Spinal cord (tissue), 10 donors: ENCODE measurements around the gene TLE3. TPM values are rescaled to one million over a fixed set of nuclear protein-coding genes. Genes with fewer than 3 reads are reported as not detected.

Experiments
- DNase-seq, 6 donors: peaks; one replicate each; pipeline versions ENCODE4 v3.0.0 to v3.0.0-alpha.2; 2013 to 2015; ENCODE audit warnings: low spot score in 6 of 6, low read depth in 4 of 6
- H3K27ac ChIP-seq: one replicate; pipeline ENCODE4 v1.5.1; 2013; ENCODE audit warnings: low read depth, low read length, control low read depth
- H3K27me3 ChIP-seq: one replicate; pipeline ENCODE4 v1.6.1; 2013; ENCODE audit warnings: low read length; ENCODE audit not compliant: control insufficient read depth, insufficient read depth
- H3K36me3 ChIP-seq: one replicate; pipeline ENCODE4 v1.6.1; 2013; ENCODE audit warnings: low read length; ENCODE audit not compliant: control insufficient read depth, insufficient read depth
- H3K4me1 ChIP-seq: one replicate; pipeline ENCODE4 v1.6.1; 2013; ENCODE audit warnings: low read length; ENCODE audit not compliant: control insufficient read depth, insufficient read depth
- H3K4me3 ChIP-seq: one replicate; pipeline ENCODE4 v1.5.1; 2013; ENCODE audit warnings: low read depth, low read length, control low read depth
- H3K9me3 ChIP-seq: one replicate; pipeline ENCODE4 v1.6.1; 2013; ENCODE audit warnings: low read length; ENCODE audit not compliant: control insufficient read depth, insufficient read depth
- WGBS: methylation state at CpG from one replicate; pipeline ENCODE4 v1.1.5; 2013; ENCODE audit warnings: missing lambda C conversion rate; ENCODE audit not compliant: insufficient coverage; 5-methylcytosine and 5-hydroxymethylcytosine counted together
- polyA plus RNA-seq, 2 donors: library from polyadenylated mRNA; unstranded; fragments of 120-200 nt; gene quantifications; one replicate each; pipeline ENCODE4 v1.2.1, GENCODE V29; 2013; ENCODE audit not compliant: insufficient read length in 2 of 2
- total RNA-seq, 2 donors: library from RNA; depleted of rRNA in 1 of 2; stranded (reverse); fragments of 120-200 nt in 1 of 2; fragments of >200 nt in 1 of 2; gene quantifications; one replicate each; pipeline versions ENCODE4 v1.2.3 to v1.2.4, GENCODE V29; 2013 to 2014
- donor health status: healthy.

Gene TLE3
- total and polyA plus RNA-seq, 4 donors, result 24.7 to 48.7 (median 38.2) TPM

- peaks cover 4% of the 10 kb centered on the region for H3K27me3 ChIP-seq
- H3K27ac ChIP-seq, result no peak overlapping the region
- no peak overlapping the region for H3K4me3 ChIP-seq
- H3K36me3 ChIP-seq, result peaks cover 2% of the 10 kb centered on the region
- H3K9me3 ChIP-seq, result no peaks in the 10 kb centered on the region
- peaks cover 33% of the 10 kb centered on the region for H3K4me1 ChIP-seq
- 0% methylated on average over 5 of the region's 12 CpGs for WGBS
- peak in 3 of 6 donors; percentile 81 to 96 (median 96) for DNase-seq
Measured at GRCh38 chr15:70101459-70102113, 3.9 kb upstream of the TLE3 start.

DNA sequence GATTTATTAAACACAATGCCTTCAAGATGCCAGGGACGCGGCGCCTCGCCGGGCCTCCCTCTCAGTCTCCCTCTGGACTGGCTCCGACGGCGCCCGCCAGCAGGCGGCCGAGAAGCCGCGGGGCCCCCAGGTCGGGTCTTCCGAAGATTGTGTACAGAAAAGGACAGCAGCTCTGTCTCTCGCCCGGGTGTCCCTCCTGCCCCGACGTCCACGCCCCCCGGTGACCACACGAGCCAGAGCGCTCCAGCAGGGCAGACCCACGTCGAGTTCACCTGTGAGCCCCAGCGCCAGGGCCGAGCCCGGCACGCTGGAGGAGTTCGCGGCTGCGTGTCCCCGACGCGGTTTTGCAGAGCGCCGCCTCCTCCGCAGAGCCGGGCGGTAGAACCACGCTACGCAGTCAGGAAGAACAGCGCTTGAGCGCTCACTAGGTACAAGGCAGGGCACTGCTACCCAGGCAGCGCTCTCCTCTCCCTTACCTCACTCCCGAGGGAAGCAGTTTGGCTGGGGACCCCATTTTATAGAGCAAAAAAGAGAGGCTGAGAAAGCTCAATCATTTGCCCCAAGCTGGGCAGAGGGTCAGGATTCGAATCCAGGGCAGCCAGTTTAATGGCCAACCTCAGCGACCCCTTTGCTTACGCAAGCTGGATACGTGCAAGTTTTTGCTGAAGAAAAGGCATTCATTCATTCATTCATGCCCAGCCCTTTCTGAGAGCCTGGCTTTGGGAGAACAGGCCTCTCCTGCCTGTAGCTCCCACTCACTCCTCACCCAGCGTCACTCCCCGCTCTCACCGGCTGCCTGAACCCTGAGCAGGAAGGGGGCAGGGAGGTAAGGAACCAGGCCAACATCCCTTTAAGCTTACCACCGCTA lies 3.0 kb upstream of the TLE3 start:
- H3K4me1 ChIP-seq, result peaks cover 39% of the 10 kb centered on the region
- H3K27me3 ChIP-seq, result peaks cover 4% of the 10 kb centered on the region
- 1% methylated on average over 52 of the region's 54 CpGs for WGBS
- peaks cover 2% of the 10 kb centered on the region for H3K36me3 ChIP-seq
- no peak overlapping the region for H3K4me3 ChIP-seq
- peak overlapping the region; percentile 57 for H3K27ac ChIP-seq
- DNase-seq, result peak in 2 of 6 donors; percentile 58 to 67
- H3K9me3 ChIP-seq, result no peaks in the 10 kb centered on the region

DNA sequence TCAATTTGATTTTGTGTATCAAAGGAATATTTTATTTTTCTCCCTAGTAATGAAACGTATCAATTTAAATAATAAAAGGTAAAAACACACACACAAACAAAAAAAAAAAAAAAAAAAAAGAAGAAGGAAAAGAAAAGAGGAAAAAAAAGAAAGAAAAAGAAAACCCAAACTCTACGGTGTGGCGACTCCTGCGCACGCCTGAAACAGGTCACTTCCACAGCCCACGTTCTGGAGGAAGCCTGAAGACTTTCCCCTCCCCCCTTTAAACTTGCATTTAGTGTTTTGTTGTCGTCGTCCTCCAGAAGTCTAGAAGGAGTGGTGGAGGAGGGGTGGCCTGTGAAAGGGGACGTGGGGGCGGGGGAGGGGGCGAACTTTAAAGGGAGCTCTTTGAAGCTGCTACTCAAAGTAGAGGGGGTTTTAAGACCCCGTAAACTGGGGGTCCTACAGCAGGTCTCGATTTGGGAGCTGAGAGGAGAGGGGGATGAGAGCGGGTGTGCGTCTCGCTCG lies 2.3 kb upstream of the TLE3 start:
- WGBS, result 0% methylated on average over 9 of the region's 17 CpGs
- H3K9me3 ChIP-seq, result no peaks in the 10 kb centered on the region
- H3K27me3 ChIP-seq, result peaks cover 4% of the 10 kb centered on the region
- no peak overlapping the region for H3K27ac ChIP-seq
- H3K4me3 ChIP-seq, result no peak overlapping the region
- peaks cover 2% of the 10 kb centered on the region for H3K36me3 ChIP-seq
- H3K4me1 ChIP-seq, result peaks cover 46% of the 10 kb centered on the region
- DNase-seq, result peak in 1 of 6 donors; percentile 63

DNA sequence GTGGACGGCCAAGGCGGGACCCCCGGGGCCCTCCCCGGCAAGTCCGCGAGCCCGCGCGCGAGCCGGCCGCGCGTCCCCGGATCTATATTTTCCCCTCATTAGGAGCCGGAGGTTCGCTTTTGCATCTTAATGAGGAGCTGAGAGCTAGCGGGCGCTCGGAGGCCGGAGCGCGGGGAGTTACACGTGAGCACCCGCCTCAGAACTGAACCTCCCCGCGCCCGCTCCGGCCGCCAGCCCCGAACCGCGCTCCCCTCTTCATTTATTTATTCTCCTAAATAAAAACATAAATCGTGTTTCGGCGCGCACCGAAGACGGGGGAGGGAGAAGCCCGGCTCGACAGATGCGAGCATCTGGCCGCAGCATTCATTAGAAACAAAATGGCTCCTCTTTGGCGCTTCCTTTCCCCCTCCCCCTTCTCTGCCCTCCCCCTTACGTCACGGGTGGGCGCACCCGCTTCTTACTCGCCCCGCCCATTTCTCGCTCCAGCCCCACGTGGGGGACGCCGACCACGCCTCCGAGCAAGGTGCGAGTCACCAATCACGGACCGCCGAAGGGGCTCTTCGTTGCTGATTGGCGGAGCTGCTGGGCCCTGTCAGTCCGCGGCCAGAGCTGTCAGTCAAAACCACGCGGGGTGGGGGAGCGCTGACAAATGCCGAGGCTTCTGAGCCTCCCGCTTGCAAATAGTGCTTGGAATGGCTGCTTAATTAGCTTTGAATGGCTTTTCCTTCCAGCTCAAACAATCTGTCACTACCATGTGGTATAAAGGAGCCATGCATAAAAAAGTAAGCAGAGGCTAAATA lies 1.6 kb upstream of the TLE3 start:
- no peaks in the 10 kb centered on the region for H3K9me3 ChIP-seq
- H3K4me3 ChIP-seq, result peak overlapping the region; percentile 87
- DNase-seq, result peak; percentile 98 to 100 (median 100)
- peaks cover 50% of the 10 kb centered on the region for H3K4me1 ChIP-seq
- H3K27me3 ChIP-seq, result peaks cover 4% of the 10 kb centered on the region
- WGBS, result 0% methylated on average over 69 of the region's 69 CpGs
- peak overlapping the region; percentile 94 for H3K27ac ChIP-seq
- peaks cover 2% of the 10 kb centered on the region for H3K36me3 ChIP-seq

GRCh38 chr15:70098461-70099166 lies 897 bp upstream of the TLE3 start:
- peaks cover 52% of the 10 kb centered on the region for H3K4me1 ChIP-seq
- peak overlapping the region; percentile 87 for H3K4me3 ChIP-seq
- H3K27ac ChIP-seq, result peak overlapping the region; percentile 94
- DNase-seq, result peak in 2 of 6 donors; percentile 83 to 84
- H3K27me3 ChIP-seq, result peaks cover 4% of the 10 kb centered on the region
- WGBS, result under 1% methylated on average over 60 of the region's 60 CpGs
- H3K36me3 ChIP-seq, result peaks cover 2% of the 10 kb centered on the region
- no peaks in the 10 kb centered on the region for H3K9me3 ChIP-seq

DNA sequence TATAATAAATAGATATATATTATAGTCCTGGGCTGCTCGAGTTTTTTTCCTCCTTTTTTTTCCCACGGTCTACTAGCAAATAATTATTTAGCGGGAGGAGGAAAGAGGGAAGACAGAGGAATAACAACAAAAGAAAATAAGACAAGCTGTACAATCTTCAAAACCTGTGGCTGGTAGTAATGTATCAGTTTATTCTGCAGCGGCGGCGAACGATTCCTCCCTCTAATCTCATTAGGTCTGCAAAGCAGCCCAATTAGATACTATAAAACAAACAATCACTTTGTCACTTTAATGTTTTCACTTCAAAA lies 390 bp upstream of the TLE3 start:
- Histone ChIP-seq H3K9me3 (no peaks in the 10 kb centered on the region), H3K4me3 (peak overlapping the region; percentile 87), H3K27ac (peak overlapping the region; percentile 94), H3K27me3 (peaks cover 4% of the 10 kb centered on the region), H3K36me3 (peaks cover 3% of the 10 kb centered on the region), H3K4me1 (peaks cover 57% of the 10 kb centered on the region)
- no peak for DNase-seq
- WGBS, result no CpG with 5 or more reads among the region's 7 CpGs

DNA sequence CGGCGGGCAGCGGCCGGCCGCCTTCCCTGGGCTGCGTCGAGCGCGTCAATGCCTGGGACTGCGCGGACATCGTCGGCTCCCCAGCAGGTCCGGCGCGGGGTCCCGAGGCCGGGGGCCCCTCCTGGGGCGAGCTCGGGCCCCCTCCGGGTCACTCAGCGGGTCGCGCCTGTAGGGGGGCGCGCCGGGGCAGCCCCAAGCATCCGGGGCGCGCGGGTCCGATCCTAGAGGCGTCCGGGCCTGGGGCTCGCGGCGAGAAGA lies 725 bp downstream of the TLE3 start:
- no peaks in the 10 kb centered on the region for H3K9me3 ChIP-seq
- peaks cover 13% of the 10 kb centered on the region for H3K36me3 ChIP-seq
- under 1% methylated on average over 37 of the region's 37 CpGs for WGBS
- no peak for DNase-seq
- H3K4me3 ChIP-seq, result peak overlapping the region; percentile 87
- peaks cover 68% of the 10 kb centered on the region for H3K4me1 ChIP-seq
- H3K27ac ChIP-seq, result peak overlapping the region; percentile 95
- no peaks in the 10 kb centered on the region for H3K27me3 ChIP-seq

- Histone ChIP-seq H3K4me3 (peak overlapping the region; percentile 87), H3K36me3 (peaks cover 16% of the 10 kb centered on the region), H3K4me1 (peaks cover 67% of the 10 kb centered on the region), H3K27me3 (no peaks in the 10 kb centered on the region), H3K27ac (peak overlapping the region; percentile 64), H3K9me3 (no peaks in the 10 kb centered on the region)
- 0% methylated on average over 59 of the region's 75 CpGs for WGBS
- peak in 2 of 6 donors; percentile 77 to 80 for DNase-seq
Measured at GRCh38 chr15:70096215-70097062, 1.3 kb downstream of the TLE3 start.
